GM03348 (cell line): ENCODE data around the gene IPO11.
"Not testable (repeated sequence)": the region's sequence is repeated elsewhere in the genome, so short reads cannot be mapped to it uniquely, and the experiment has no call there.

Source experiments
- DNase-seq: peaks from one replicate; pipeline ENCODE4 v3.0.0; 2012; ENCODE audit warnings: low spot score

Gene IPO11

DNA sequence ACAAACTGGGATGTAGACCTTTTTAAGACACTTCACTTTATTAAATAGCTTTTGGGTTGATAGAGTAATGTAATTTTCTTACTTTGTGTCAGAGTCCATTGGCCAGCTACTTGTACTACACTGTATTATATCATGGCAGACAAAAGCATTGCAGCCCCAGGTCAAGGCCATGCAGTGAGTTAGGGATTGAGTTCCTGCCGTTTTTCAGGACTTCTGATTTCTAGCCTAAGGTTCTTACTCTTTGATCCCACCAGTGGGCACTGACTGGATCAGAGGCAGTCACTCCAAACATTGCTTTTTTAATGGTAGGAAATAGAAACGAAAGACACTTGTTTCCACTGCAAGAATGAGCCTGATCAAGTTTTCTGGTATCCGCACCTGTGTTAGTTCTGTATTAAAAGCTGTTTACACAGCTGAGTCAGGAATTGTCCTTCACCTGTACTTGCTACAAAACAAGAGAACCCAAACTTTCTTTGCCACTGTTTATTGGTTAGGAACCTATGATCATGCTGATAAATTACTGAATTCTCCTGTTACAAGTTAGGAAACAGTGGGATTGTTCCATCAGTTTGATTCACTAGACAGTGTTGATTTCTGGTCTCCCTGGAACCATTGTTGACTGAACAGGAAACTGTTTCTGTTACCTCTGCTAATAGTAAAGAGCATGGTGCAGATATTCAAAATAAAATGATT, 188.1 kb downstream of the IPO11 start:
- DNase-seq = no peak

DNA sequence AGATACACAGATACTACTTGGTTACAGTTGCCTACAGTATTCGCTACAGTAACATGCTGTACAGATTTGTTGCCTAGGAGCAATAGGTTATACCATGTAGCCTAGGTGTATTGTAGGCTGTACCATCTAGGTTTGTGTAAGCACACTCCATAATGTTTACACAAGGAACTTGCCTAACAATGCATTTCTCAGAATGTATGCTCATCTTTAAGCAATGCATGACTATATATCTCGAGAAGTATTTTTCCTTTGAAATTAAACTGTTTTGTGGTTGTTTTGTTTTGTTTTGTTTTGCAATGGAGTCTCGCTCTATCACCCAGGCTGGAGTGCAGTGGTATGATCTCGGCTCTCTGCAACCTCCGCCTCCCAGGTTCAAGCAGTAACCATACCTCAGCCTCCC, 191.4 kb downstream of the IPO11 start:
- DNase-seq = no peak

DNA sequence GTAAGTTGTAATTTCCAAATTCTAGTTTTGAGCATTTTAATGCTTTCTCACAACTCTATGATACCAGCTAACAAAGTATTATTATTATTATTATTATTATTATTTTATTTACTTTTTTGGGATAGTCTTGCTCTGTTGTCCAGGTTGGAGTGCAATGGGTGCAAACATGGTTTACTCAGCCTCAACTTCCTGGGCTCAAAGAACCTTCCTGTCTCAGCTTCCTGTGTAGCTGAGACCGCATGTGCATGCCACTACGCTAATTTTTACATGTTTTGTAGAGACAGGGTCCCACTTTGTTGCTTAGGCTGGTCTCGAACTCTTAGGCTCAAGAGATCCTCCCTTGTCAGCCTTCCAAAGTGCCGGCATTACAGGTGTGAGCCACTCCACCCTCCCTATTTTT, 193.1 kb downstream of the IPO11 start:
- no peak for DNase-seq

DNA sequence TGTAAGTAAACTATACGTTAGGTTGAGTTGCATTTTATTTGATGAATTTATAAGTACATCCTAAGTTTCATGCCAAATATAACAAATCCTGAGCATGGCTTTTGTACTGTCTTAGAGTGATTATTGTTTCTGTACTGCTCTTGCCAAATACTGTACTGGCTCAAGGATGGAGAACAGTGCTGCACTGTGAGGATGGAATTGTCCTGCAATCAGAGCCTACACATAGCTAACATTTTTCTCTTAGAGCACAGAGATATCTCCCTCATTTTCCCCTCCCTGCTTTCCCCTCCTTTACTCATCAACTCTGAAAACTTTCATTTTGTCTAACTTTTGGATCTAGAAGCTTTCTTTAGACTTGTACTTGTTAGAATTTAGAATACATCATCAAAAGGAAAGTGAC, 194.3 kb downstream of the IPO11 start:
- peak; percentile 31 for DNase-seq

DNA sequence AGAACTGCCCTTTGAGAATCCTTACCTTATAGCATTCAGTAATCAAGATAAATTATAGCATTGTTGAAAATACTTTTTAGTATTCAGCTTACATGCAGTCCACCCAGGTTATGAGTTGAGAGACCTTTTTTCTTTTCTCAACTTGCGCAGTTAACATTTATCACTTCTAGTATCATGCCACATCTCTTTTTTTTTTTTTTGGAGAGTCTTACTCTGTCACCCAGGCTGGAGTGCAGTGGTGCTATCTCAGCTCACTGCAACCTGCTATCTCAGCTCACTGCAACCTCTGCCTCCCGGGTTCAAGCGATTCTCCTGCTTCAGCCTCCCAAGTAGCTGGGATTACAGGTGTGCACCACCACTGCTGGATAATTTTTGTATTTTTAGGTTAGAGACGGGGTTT, 195.1 kb downstream of the IPO11 start:
- no peak for DNase-seq

DNA sequence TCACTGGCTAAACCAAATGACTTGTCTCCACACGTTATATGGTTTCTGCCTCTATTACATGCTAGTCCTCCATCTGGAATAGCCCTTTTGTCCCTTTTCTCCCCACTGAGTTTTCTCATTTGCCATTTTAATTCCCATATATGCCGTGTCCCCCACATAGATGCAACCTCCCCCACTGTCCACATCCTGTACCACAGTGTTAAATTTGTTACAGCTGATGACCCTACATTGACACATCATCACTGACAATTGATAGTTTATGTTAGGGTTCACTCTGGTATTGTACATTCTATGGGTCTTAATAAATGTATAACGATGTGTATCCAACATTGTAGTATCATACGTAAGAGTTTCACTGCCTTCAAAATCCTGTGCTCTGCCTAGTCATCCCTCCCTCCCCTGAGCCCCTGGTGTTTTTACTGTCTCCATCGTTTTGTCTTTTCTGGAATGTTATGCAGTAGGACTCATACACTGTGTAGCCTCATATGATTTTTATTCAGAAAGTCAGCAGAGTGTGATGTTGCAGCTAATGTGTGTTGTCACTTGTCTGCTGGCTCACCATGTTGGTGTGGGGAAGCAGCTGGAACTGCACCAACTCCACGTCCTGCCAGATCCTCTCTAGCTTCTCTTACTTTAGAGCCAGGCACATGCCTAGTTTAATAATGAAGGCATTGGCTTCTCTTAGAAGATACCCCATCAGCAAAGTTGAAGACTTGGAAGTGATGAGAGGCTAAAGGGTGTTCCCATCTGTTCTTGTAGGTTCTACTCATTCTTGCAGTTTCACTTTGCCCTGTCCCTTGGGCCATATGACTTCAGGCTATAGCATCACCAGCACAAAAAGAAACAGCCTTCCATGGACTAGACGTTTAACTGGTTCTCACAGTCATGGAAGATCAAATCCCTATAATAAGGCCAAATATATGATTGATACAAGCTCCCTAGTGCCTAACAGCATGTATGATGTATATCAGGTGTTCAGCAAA, 196.3 kb downstream of the IPO11 start:
- DNase-seq = no peak

DNA sequence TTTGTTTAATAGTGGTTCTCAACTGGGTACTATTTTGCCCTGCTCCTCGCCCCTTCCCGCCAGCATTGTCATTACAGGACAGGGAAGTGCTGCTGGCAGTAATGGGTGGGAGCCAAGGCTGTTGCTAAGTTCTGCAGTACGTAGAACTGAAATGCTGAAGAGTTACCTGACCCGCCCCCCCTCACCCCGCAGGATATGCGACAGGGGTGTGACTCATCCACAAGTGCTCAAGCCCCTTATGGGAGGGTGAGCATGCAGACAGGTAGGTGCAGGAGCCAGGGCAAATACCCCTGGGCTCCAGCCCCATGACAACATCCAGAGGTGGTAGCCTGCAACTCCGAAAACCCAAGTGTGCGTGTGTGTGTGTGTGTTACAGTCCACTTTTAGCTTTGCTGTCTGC, 201.8 kb downstream of the IPO11 start:
- DNase-seq = no peak

DNA sequence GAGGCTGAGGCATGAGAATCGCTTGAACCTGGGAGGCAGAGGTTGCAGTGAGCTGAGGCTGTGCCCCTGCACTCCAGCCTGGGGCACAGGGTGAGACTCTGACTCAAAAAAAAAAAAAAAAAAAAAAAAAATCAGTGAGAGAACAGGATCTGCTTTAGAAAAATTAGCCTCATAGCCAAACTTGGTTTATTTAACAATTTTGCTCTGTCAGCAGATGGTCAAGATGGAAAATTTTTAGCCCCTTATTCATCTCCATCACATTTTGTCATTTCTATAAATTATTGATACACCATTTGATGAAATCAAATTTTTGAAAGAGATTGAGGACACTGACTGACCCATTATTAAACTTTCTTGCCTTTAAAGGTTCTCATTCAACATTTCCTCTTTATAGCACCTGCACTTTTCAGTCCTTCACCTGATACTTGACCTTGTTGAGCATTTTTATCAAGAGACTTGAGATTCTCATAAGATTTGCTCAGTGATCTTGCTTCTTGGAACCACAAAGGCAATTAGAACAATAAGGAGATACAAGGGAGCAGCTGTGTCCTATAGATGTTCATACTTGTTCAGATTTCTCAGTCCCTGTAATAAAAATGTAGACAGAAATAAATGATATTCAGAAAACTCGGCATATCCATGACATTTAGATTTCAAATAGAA, 204.2 kb downstream of the IPO11 start:
- DNase-seq = no peak

DNA sequence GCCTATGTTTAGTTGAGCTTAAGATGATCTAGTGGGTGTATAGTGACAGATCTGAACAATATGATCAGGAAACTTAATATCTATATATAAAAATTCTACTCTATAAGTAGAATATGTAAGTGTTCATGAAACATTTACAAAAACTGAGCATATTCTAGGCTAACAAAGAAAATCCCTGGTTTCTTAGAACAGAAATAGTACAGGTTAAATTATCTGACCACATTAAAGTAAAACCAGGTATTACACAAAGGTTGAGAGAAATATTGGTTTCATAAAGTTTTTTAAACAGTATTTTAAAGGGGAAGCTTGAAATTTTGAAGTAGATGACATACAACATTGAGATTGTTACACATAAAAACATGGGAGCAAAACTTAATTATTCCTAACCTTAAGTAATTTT, 205.4 kb downstream of the IPO11 start:
- no peak for DNase-seq

DNA sequence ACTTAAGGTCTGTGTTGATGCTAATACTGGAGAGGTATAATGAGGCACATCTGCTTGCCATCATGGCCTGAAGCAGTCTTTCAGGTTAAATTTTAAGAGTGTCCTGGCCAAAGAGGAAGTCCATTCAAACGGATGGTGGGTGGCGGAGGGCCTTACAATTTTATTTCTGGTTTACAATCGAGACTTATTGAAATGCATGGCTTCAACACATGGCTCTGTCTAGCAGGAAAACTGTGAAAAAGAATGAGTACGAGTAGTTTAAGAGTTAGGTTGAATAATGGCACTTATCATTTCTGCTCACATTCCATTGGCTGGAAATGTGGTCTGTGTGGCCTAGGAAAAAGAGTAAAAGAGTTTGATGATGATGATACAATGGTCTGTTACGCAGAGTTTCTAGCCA, 208.2 kb downstream of the IPO11 start:
- no peak for DNase-seq

DNA sequence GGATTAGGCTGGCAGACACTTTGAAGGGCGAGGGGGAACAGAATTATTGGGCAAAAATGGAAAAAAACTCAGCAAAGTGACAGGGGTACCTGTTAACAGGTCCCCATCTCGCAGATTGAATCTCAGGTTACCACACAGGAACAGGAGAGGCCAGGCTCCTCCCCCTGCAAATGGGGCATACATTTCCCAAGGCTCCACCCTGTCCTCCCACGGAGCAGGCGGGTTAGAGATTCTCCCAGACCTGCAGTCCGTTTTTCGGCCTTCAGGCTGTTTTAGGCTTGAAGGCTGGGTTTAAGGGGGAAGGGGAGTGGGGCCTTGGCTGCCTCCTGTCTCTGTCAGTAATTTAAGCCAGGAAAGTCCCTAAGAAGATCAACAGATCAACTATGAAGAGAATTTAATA, 208.7 kb downstream of the IPO11 start:
- no peak for DNase-seq

DNA sequence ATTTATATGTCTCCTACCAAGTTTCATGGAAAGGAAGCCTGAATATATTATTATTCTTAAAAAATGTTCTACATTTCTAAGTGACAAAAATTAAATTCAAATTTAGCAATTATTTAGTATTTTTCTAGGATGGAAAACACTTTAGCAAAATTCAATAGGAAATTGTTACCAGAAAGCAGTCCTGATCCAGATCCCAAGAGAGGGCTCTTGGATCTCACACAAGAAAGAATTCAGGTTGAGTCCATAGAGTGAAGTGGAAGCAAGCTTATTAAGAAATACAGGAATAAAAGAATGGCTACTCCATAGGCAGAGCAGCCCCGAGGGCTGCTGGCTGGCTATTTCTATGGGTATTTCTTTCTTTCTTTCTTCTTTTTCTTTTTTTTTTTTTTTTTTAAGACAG, 210.7 kb downstream of the IPO11 start:
- no peak for DNase-seq

DNA sequence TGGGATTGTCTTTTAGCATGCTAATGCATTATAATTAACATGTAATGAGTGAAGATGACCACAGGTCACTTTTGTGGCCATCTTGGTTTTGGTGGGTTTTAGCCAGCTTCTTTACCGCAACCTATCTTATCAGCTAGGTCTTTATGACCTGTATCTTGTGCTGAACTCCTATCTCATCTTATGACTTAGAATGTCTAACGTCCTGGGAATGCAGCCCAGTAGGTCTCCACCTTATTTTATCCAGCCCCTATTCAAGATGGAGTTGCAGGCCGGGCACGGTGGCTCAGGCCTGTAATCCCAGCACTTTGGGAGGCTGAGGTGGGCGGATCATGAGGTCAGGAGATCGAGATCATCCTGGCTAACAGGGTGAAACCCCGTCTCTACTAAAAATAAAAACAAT, 211.9 kb downstream of the IPO11 start:
- DNase-seq = not testable (repeated sequence)

DNA sequence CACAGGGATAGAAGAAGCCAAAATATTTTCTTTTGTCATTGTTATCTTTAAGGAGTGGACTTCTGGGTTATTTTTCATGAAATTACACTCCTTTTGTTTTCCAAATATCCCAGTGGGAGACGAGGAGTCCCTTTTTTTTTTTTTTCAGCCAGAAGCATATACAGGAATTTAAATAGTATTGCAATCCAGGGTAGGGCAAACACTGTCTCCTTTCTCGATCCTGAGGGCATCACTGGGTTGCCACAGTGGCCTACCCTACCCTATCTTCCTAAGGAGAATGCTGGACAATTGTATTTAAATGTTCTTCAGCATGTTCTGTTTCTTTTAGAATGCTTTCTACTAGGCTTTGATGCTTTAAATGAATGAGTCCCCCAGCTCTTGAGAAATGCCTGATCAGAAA, 214.0 kb downstream of the IPO11 start:
- no peak for DNase-seq

DNA sequence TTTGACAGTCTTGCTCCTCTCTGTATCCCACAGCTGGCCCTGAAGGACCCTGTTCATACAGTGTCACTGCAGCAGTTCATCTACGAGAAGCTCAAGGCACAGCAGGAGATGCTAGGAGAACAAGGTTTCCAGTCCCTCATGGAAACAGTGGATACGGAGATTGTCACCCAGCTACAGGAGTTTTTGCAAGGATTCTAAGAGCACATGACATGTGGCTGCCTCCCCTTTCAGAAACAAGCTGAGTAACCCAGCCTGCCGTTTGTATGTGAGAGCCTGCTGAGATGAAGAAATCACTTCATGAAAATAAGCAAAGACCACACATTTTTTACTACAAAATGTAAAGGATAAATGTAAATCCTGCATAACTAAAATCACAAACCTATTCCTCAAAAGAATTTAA, 214.6 kb downstream of the IPO11 start:
- no peak for DNase-seq

DNA sequence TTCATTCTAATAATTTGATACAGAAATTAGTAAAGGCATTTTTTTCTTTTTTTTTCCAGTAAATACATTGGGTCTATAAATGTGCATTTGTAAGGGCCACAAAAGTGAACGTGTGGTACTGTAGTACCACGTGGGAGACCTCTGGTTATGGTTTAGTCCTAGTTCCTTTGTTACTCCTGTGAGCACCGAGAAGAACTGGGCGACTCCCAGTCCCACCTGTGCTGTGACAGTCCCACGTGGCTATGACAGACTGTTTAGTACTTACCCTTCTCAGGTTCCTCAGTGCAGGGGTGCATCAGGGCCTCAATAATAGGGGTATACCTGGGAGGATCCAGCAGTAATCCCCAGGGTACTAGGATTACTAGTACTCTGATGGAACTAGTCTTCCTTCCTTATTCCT, 215.3 kb downstream of the IPO11 start:
- DNase-seq = no peak

DNA sequence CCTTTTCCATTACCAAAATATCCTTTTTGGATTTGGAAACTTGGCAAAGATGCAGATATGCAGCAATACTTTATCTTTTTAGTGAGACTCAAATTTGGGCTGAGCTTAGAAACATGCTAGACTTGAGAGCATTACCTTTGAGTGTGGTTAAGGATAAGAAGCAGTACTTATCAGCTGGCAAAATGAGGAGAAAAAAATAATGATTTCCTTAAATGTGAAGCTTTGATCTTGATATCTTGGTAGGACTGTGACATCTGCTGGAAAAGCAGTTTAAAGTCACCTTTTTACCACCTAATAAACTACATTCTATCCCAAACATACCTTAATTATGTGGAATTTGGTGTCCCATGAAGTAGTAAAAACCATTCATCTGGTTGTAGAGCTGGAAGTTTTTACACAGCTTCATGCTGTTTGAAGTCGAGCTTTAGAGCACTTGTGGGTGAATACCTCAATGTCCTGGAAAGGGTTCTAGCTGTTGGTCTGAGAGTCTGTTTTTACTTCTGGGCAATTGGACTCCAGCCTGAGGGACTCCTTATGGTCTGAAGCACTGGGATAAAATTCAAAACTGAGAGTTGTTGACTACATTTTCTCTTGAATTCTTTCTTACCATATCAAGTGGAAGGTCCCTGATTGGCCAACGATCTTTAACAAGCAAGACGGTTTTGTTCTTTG, 219.5 kb downstream of the IPO11 start:
- DNase-seq = no peak

DNA sequence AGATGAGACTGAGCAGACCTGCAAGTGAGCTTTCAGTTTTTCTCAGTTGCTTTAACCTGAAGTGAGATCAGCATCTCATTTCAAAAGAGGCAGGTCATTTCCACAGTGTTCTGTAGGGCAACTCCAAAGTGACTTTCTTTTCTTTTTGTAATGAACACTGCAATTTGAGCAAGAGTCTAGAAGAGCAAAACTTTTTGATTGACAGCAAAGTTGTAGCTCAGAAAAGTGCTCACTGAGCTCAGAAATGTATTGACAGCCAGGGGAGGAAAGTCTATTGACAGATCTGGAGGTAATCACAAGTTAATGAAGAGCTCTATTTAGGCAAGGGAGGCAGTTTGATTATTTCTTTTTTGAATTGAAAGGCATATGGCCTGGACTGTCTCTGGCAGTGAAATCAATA, 220.7 kb downstream of the IPO11 start:
- no peak for DNase-seq

DNA sequence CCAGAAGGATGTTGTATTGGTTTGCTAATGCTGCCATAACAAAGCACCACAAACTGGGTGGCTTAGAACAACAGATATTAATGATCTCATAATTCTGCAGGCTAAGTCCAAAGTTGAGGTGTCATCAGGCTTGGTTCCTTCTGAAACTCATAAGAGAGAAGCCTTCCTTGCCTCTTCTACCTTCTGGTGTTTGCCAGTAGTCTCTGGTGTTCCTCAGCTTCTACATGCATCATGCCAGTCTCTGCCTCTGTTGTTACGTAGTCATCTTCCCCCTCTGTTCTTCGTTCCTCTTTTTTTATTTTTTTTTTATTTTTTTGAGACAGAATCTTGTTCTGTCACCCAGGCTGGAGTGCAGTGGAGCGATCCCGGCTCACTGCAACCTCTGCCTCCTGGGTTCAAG, 227.9 kb downstream of the IPO11 start:
- no peak for DNase-seq

DNA sequence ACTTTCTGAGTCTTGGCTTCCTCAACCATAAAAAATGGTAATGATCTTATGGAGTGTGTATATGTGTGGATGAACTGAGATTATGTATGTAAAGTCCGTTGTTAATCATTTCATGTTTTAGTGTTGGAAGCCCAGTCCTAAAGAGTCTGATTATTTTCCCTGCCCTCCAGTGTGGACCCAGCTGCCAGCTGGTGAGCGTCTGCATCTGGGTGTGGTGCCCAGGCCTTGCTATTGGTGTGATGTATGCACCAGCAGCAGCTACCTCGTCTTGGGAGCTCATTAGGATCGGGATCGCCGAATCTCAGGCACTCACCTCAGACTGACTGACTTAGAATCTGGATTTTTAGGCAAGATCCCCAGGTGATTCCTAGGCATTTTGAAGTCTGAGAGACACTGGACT, 229.9 kb downstream of the IPO11 start:
- no peak for DNase-seq

DNA sequence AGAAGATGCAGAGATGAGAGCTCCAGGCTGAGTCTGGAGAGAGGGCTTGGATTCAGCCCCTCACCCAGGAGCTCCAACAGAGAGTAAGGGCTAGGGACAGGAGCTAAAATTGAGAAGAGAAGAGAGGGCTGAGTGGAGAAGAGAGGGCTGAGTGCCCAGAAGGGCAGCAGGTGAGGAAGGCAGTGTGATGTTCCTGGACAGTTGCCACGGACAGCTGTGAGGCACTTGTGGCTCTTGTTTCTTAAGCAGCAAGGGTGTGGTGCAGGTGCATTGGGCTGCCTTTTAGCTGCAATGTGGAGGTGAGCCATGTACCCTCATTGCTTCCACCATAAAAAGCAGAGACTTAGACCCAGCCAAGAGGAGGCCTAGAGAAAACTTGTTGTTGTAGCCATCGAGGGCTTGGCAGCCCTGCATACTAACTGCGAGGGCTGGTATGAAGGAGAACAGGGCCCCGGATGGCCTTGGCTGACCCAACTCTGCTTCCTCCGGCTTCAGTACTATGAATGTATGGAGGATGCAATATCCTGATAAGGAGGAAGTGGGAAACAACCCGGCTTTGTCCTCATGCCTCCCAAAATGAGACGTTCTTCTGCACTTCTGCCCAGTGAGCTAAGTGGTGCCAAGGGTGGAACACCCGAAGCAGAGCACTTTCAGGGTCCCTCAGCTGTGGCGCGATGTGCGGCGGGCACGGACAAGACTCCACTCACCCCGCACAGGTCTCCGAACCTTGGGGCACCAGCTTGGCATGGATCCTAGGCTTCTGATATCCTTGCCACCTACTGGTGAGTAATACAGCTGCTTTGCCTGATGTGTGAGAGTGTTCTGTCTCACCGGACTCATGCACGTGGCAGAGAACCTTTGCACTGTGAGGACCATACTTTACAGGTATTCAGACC, 231.2 kb downstream of the IPO11 start:
- no peak for DNase-seq
